SK-N-MC (cell line): ENCODE measurements around the gene APP.

Experiments used
- EZH2 ChIP-seq: fragments of 200-600 bp; sonication (generic); IDR thresholded peaks from one replicate; pipeline ENCODE4 v1.6.1; 2017; ENCODE audit warnings: antibody characterized with exemption
- FOXP2 ChIP-seq: optimal IDR thresholded peaks from 2 replicates; pipeline ENCODE3; 2011; ENCODE audit warnings: mild to moderate bottlenecking, moderate library complexity; ENCODE audit not compliant: insufficient read depth; ENCODE audit errors: extremely low read length, control extremely low read depth
- POLR2AphosphoS5 ChIP-seq: IDR thresholded peaks from 2 replicates; pipeline ENCODE4 v1.6.1; 2012; ENCODE audit warnings: mild to moderate bottlenecking, low read depth, low read length, borderline replicate concordance

DNA sequence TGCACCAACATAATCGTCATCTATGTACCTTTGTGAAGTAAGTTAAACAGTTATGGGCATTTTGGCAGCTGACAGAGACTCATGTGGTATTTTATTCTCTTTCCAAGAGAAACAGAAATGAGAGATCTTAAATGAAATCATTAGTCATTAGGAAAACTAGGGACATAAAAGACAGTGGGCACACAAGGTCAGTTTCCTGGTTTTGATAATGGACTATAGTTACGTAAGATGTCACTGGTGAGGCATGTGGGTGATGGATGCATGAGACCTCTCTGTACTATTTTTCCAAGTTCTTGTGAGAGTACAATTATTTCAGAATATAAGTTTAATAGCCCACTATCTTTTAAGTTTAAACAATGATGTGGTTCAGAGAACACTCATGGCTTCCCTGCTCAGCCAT is 216.9 kb downstream of the APP start:
- no peak for TF ChIP-seq EZH2
- no peak for TF ChIP-seq POLR2AphosphoS5
- TF ChIP-seq FOXP2 = no peak
